NT2/D1 (cell line): ENCODE measurements around the gene RUNX2.

Experiments
- SUZ12 ChIP-seq: IDR thresholded peaks from 2 replicates; pipeline ENCODE4 v1.6.1; 2011; ENCODE audit not compliant: insufficient read length, insufficient read depth; ENCODE audit errors: extremely low read depth
- YY1 ChIP-seq: IDR thresholded peaks from 2 replicates; pipeline ENCODE4 v1.6.1; 2011; ENCODE audit not compliant: insufficient read length, insufficient read depth
- ZNF274 ChIP-seq: IDR thresholded peaks from 2 replicates; pipeline ENCODE4 v1.6.1; 2011; ENCODE audit warnings: mild to moderate bottlenecking, low read depth, low read length

DNA sequence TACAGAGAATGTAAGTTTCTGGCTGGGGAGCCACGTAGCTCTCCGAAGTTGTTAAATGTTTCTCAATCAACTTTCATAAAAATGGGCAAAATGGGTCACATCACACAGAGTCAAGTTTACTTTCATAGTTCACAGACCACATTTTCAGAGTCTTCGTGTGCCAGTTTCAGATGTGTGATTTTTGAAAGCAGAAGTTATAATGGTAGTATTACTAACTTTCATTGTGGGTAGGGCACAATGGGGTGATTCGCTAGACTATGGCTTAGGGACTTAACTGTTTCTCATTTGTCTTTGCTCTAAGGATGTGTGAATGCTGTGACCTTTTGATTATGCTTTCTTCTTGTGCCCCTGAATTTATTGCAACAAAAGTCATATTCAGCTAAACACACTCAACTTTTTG, 158.6 kb downstream of the RUNX2 start:
- TF ChIP-seq YY1: no peak
- no peak for TF ChIP-seq ZNF274
- no peak for TF ChIP-seq SUZ12
